Heart right ventricle (tissue), 16 donors: ENCODE measurements around the gene CADPS2. TPM values are rescaled to one million over a fixed set of nuclear protein-coding genes. Genes with fewer than 3 reads are reported as not detected.

Source experiments
- ATAC-seq, 8 donors: fragments of 200-7000 bp; cut with Tn5 transposase; one replicate each; pipeline ENCODE4 v1.9.1; 2020; ENCODE audit warnings: mild to moderate bottlenecking in 8 of 8, moderate library complexity in 8 of 8, moderate number of reproducible peaks in 1 of 8
- DNase-seq, 2 donors: peaks; one replicate each; pipeline ENCODE4 v3.0.0-alpha.2; 2020
- H3K27ac ChIP-seq, 10 donors: fragments of 200-600 bp; sonication (generic) in 2 of 10; one replicate each; pipeline versions ENCODE4 v1.5.0 to v1.8.0; 2020 to 2022; ENCODE audit warnings: mild to moderate bottlenecking in 3 of 10
- H3K27me3 ChIP-seq, 7 donors: fragments of 200-600 bp; one replicate each; pipeline ENCODE4 v1.8.0; 2021 to 2022; ENCODE audit warnings: mild to moderate bottlenecking in 2 of 7
- H3K36me3 ChIP-seq, 9 donors: fragments of 200-600 bp; sonication (generic) in 1 of 9; one replicate each; pipeline versions ENCODE4 v1.5.0 to v1.8.0; 2020 to 2022; ENCODE audit warnings: mild to moderate bottlenecking in 2 of 9
- H3K4me1 ChIP-seq, 9 donors: fragments of 200-600 bp; sonication (generic) in 1 of 9; one replicate each; pipeline versions ENCODE4 v1.5.0 to v1.8.0; 2020 to 2022; ENCODE audit warnings: mild to moderate bottlenecking in 4 of 9
- H3K4me3 ChIP-seq, 10 donors: fragments of 200-600 bp; sonication (generic) in 2 of 10; one replicate each; pipeline versions ENCODE4 v1.5.0 to v1.8.0; 2020 to 2022; ENCODE audit warnings: mild to moderate bottlenecking in 7 of 10, moderate library complexity in 2 of 10
- H3K9me3 ChIP-seq, 11 donors: fragments of 200-600 bp in 10 of 11; sonication (generic) in 2 of 11; one replicate each; pipeline versions ENCODE4 v1.5.0 to v1.8.0; 2013 to 2022; ENCODE audit warnings: mild to moderate bottlenecking in 2 of 11, control low read depth in 1 of 11, moderate library complexity in 1 of 11
- WGBS, 2 donors: extraction: QIAGEN DNeasy Blood & Tissue Kit; methylation state at CpG; one replicate each; pipeline ENCODE4 v1.1.7; 2013; ENCODE audit warnings: inconsistent platforms in 1 of 2; 5-methylcytosine and 5-hydroxymethylcytosine counted together
- intact Hi-C, 10 donors: fragments of 100-400 bp; cut with DNase I; formaldehyde crosslinking; loops; one replicate each; pipeline versions ENCODE4 v1.11.1 to v1.14.2; 2022
- polyA plus RNA-seq, 2 donors: library from polyadenylated mRNA; stranded (reverse); fragments of 200-250 nt; gene quantifications; one replicate each; pipeline ENCODE4 v1.2.3, GENCODE V29; 2013
- total RNA-seq, 10 donors: library from RNA; stranded (reverse); fragmentation: NEBNext Ultra II Directional in 3 of 10; extraction: Animal tissue kit (Norgen Biotek cat#: 25700) in 3 of 10; gene quantifications; one replicate each; pipeline versions ENCODE4 v1.2.1 to v1.2.4, GENCODE V29; 2021 to 2023
- TF ChIP-seq, protein P1 (sequence below), 9 donors: fragments of 200-600 bp; sonication (generic) in 2 of 9; IDR thresholded peaks; one replicate each; pipeline versions ENCODE4 v1.5.0 to v1.8.0; 2021 to 2022; ENCODE audit warnings: antibody characterized with exemption in 9 of 9, mild to moderate bottlenecking in 5 of 9, moderate library complexity in 1 of 9
- donor health status: Arrhythmogenic right ventricular cardiomyopathy.
- donor health status: ischemic (EF 13 %, LVEDD 7.1; RV severe dilation, severe dysfunction).
- donor health status: healthy with polysubstance abuse.
- donor health status: DM: no; HTN: yes; CAD: no.
- donor health status: DM: no; HTN: no; CAD: no.
- donor health status: ischemic (EF 25% LVEDD 6.9; RV normal size, moderate dysfunction).
- donor health status: ischemic (EF 25% LVEDD 5.7; RV mildly dilated, moderate dysfunction).
- donor health status: healthy.
- donor health status: DM: yes; HTN: yes; CAD: no.
- donor health status: Ischemic cardiomyopathy.
- donor health status: ischemic (EF 35%, LVEDD 5.7; RV mildly dilated, moderate dysfunction).
- donor health status: nonischemic (EF 11% LVEDD 7.7; RV severe dilation, severe dysfunction).
- donor health status: DM: yes; HTN: yes; CAD: no.
- donor health status: PGD.
- donor health status: ischemic (EF 29% LVEDD 5.4; RV normal size, mild dysfunction).
- donor health status: nonischemic (EF 23%, LVEDD 6.1; RV moderate dilation, normal function).

Gene CADPS2
- total and polyA plus RNA-seq, 12 donors: 3.6 to 25.7 (median 6.6) TPM

- Histone ChIP-seq H3K27ac (no peak overlapping the region), H3K4me3 (peak overlapping the region in 4 of 10 donors; percentile 4 to 10 (median 6)), H3K4me1 (peaks cover 4 to 30% (median 18%) of the 10 kb centered on the region in 9 donors), H3K36me3 (no peaks in the 10 kb centered on the region), H3K27me3 (peaks cover 38 to 100% (median 95%) of the 10 kb centered on the region in 7 donors), H3K9me3 (no peaks in the 10 kb centered on the region)
- DNase-seq (no peak), ATAC-seq (peak in 1 of 8 donors; percentile 31)
- WGBS, 2 donors: 5 to 6% methylated on average over 32 of the region's 32 CpGs
- TF ChIP-seq, protein P1, sequence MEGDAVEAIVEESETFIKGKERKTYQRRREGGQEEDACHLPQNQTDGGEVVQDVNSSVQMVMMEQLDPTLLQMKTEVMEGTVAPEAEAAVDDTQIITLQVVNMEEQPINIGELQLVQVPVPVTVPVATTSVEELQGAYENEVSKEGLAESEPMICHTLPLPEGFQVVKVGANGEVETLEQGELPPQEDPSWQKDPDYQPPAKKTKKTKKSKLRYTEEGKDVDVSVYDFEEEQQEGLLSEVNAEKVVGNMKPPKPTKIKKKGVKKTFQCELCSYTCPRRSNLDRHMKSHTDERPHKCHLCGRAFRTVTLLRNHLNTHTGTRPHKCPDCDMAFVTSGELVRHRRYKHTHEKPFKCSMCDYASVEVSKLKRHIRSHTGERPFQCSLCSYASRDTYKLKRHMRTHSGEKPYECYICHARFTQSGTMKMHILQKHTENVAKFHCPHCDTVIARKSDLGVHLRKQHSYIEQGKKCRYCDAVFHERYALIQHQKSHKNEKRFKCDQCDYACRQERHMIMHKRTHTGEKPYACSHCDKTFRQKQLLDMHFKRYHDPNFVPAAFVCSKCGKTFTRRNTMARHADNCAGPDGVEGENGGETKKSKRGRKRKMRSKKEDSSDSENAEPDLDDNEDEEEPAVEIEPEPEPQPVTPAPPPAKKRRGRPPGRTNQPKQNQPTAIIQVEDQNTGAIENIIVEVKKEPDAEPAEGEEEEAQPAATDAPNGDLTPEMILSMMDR (IDR thresholded peaks at IDR 0.05): no peak
- intact Hi-C loops: no loop called here
Measured at GRCh38 chr7:122299624-122300210, 586.5 kb downstream of the CADPS2 start.

GRCh38 chr7:122298618-122299017, 587.6 kb downstream of the CADPS2 start:
- 64 to 68% methylated on average over 2 of the region's 2 CpGs for WGBS, 2 donors
- Histone ChIP-seq H3K9me3 (no peaks in the 10 kb centered on the region), H3K27ac (no peak overlapping the region), H3K36me3 (no peaks in the 10 kb centered on the region), H3K4me1 (peaks cover 4 to 19% (median 12%) of the 10 kb centered on the region in 9 donors), H3K27me3 (peaks cover 32 to 97% (median 88%) of the 10 kb centered on the region in 7 donors), H3K4me3 (no peak overlapping the region)
- TF ChIP-seq, protein P1 (IDR thresholded peaks at IDR 0.05): no peak
- ATAC-seq (no peak), DNase-seq (no peak)
- intact Hi-C loops: no loop called here

DNA sequence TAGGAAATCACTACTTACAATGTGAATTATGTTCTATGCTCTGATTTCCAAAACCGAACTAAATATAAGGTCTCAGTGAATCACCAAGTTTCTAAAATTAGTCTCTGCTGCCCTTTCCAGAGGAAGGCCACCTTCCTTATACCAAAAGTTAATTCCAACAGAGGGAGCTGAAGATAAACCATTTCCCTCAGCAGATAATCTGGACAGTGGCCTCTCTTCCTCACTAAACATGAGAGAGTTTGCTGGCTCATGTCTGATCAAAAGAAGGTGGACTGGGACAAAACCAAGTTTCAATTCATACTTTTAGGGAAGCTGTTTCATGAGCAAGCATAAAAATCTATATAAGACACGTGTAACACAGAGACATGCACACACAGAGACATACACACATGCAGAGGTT, 588.1 kb downstream of the CADPS2 start:
- no peak overlapping the region for H3K4me3 ChIP-seq
- no peaks in the 10 kb centered on the region for H3K36me3 ChIP-seq
- TF ChIP-seq, protein P1 (IDR thresholded peaks at IDR 0.05): no peak
- peaks cover 30 to 97% (median 84%) of the 10 kb centered on the region in 7 donors for H3K27me3 ChIP-seq
- no peaks in the 10 kb centered on the region for H3K9me3 ChIP-seq
- ATAC-seq (no peak), DNase-seq (no peak)
- intact Hi-C loops: no loop called here
- H3K27ac ChIP-seq: no peak overlapping the region
- 41 to 47% methylated on average over 2 of the region's 2 CpGs for WGBS, 2 donors
- H3K4me1 ChIP-seq: peaks cover 4 to 18% (median 12%) of the 10 kb centered on the region in 9 donors

DNA sequence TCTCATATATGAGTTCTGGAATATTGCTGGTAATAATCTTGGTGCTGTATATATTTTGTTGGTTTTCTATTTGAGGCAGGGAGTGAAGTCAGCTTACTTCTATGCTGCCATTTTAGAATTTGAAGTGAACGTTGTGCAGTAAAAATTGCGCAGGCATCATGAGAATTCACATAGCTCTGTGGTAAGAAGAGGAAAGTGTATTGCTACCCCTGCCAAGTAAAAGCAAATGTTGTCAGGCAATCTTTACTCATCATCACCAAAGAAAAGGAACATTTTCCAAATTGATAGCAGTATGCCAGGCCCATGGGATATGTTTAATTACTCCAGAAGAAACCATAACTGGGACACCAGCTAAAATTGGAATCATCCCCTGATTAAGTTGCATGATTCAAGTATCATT, 595.1 kb downstream of the CADPS2 start:
- WGBS, 2 donors: 84 to 91% methylated on average over 2 of the region's 2 CpGs
- TF ChIP-seq, protein P1 (IDR thresholded peaks at IDR 0.05): no peak
- no peak overlapping the region for H3K4me3 ChIP-seq
- H3K27me3 ChIP-seq: peaks cover 0 to 56% (median 18%) of the 10 kb centered on the region in 7 donors
- ATAC-seq (no peak), DNase-seq (no peak)
- intact Hi-C loops: no loop called here
- H3K36me3 ChIP-seq: no peaks in the 10 kb centered on the region
- no peak overlapping the region for H3K27ac ChIP-seq
- peaks cover 0 to 35% (median 4%) of the 10 kb centered on the region in 11 donors for H3K9me3 ChIP-seq
- H3K4me1 ChIP-seq: no peaks in the 10 kb centered on the region
